DND-41 (cell line): ENCODE data around the gene ABCC3.

Experiments used
- EZH2 ChIP-seq: IDR thresholded peaks from 3 replicates; pipeline ENCODE4 v1.6.1; 2012; ENCODE audit warnings: borderline replicate concordance, low read depth, mild to moderate bottlenecking, moderate library complexity, low read length, inconsistent platforms; ENCODE audit not compliant: severe bottlenecking
- TF ChIP-seq, protein P1 (sequence below): IDR thresholded peaks from 2 replicates; pipeline ENCODE4 v1.5.1; 2012; ENCODE audit warnings: borderline replicate concordance, low read length, moderate library complexity, mild to moderate bottlenecking; ENCODE audit not compliant: poor library complexity, severe bottlenecking; ENCODE audit errors: extremely low read depth

- TF ChIP-seq, protein P1, sequence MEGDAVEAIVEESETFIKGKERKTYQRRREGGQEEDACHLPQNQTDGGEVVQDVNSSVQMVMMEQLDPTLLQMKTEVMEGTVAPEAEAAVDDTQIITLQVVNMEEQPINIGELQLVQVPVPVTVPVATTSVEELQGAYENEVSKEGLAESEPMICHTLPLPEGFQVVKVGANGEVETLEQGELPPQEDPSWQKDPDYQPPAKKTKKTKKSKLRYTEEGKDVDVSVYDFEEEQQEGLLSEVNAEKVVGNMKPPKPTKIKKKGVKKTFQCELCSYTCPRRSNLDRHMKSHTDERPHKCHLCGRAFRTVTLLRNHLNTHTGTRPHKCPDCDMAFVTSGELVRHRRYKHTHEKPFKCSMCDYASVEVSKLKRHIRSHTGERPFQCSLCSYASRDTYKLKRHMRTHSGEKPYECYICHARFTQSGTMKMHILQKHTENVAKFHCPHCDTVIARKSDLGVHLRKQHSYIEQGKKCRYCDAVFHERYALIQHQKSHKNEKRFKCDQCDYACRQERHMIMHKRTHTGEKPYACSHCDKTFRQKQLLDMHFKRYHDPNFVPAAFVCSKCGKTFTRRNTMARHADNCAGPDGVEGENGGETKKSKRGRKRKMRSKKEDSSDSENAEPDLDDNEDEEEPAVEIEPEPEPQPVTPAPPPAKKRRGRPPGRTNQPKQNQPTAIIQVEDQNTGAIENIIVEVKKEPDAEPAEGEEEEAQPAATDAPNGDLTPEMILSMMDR = no peak
- no peak for TF ChIP-seq EZH2
These were observed 18.9 kb upstream of the ABCC3 start for GRCh38 chr17:50615828-50616227.
